ENCODE measurements around the gene HEXB.

Gene HEXB

DNA sequence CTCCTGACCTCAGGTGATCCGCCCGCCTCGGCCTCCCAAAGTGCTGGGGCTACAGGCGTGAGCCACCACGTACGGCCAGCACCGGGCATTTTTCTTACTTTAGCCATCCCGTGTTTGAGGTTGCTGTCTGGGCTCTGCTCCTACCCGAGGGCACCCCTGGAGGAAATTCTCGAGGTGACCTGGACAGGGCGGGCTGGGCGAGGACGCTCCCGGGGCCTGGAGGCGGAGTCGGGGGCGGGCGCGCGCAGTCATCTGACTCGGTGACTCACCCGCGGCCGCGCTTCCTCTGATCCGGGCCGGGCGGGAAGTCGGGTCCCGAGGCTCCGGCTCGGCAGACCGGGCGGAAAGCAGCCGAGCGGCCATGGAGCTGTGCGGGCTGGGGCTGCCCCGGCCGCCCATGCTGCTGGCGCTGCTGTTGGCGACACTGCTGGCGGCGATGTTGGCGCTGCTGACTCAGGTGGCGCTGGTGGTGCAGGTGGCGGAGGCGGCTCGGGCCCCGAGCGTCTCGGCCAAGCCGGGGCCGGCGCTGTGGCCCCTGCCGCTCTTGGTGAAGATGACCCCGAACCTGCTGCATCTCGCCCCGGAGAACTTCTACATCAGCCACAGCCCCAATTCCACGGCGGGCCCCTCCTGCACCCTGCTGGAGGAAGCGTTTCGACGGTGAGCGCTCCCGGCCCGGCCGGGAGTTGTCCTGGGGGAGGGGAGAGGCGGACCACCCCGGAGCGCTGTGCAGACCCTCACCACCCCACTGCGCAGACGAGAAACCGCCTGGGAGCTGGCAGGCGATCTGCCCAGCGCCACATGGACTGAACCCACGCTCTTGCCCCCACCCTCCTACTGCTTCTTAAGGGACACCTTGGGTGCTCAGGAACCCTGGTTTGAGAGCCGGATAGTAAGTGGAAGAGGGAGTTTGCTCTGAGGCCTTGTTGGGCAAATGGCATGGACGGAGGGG lies at the start of gene HEXB:
TSS of gene HEXB (plus strand) at position 334 of the 952 bp plus-strand sequence. CDS start at position 362, 28 bp downstream.
- Histone ChIP-seq H3K4me3 (ENCODE audit: low read length) (peak within 1 kb of the TSS; percentile 75), H3K9ac (ENCODE audit: low read length) (peak within 1 kb of the TSS; percentile 66), H3K27ac (ENCODE audit: low read depth, low read length) (peak within 1 kb of the TSS; percentile 86), H3K4me1 (ENCODE audit: control insufficient read depth, insufficient read depth, low read length) (no peaks in the 10 kb centered on the region), H3K27me3 (ENCODE audit: control insufficient read depth, insufficient read depth, low read length) (no peaks in the 10 kb centered on the region), H3K36me3 (ENCODE audit: control insufficient read depth, insufficient read depth, low read length) (no peaks in the 10 kb centered on the region)

DNA sequence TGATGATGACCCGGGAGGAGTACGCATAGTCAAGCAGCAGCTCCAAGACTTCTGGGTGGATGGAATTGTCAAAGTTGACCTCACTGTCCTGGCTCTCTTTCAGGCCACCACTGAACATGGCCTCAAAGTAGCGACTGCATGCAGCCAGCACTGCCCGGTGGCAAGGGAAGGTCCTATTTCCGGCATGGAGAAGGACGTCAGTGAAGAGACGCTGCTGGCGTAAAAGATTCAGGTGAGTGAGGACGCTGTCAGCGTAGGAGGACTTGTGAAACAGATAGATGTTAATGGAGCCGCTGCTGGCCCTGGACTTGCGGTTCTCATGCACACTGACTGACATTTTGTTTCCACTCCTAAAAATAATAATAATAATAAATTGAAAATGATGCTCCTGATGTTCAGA lies 48.9 kb upstream of the HEXB start:
- no peak overlapping the region for H3K9ac ChIP-seq (ENCODE audit: low read length)
- peaks cover 4% of the 10 kb centered on the region for H3K36me3 ChIP-seq (ENCODE audit: control insufficient read depth, insufficient read depth, low read length)
- H3K4me3 ChIP-seq (ENCODE audit: low read length), result no peak overlapping the region
- no peak overlapping the region for H3K27ac ChIP-seq (ENCODE audit: low read depth, low read length)
- no peaks in the 10 kb centered on the region for H3K27me3 ChIP-seq (ENCODE audit: control insufficient read depth, insufficient read depth, low read length)
- no peaks in the 10 kb centered on the region for H3K4me1 ChIP-seq (ENCODE audit: control insufficient read depth, insufficient read depth, low read length)

DNA sequence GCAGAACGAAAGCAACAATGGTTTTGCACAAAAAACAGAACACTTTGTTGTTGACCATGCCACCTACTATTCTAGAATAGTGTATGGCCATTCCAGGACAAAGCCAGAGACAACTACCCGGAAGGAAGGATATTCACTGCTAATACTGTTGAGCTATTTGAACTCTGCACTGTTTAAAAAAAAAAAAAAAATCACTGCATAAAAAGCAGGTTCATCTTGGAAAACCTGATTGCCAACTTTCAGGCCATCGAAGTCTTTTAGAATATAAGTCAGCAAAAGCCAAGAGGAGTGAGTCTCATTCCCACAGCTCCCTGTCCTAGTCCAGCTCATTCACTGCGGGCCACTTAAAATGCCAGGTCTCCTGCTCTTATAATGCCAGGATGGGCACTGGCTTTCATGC lies 48.5 kb upstream of the HEXB start:
- Histone ChIP-seq H3K4me1 (ENCODE audit: control insufficient read depth, insufficient read depth, low read length) (no peaks in the 10 kb centered on the region), H3K4me3 (ENCODE audit: low read length) (no peak overlapping the region), H3K27ac (ENCODE audit: low read depth, low read length) (no peak overlapping the region)

DNA sequence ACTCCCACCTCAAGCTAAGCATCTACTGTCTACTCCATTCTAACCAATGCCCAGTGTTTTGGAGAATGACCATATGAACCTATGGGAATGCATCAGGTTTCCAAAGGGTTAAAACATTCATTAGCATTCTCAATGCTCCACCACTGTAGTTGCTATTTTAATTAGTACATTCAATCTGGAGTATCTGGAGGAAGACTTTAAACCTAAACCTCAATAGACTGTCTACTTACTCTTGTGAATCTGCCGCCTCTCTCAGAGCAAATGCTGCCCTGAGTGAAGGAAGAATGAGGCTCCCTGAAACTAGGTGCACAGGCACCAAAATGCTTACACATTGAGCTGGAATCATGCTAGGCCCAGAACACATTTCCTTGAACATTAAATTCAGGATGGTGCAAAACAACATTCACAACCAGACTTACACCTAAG lies 46.5 kb upstream of the HEXB start:
- Histone ChIP-seq H3K4me3 (ENCODE audit: low read length) (peak overlapping the region; percentile 91), H3K27me3 (ENCODE audit: control insufficient read depth, insufficient read depth, low read length) (no peaks in the 10 kb centered on the region), H3K36me3 (ENCODE audit: control insufficient read depth, insufficient read depth, low read length) (peaks cover 4% of the 10 kb centered on the region), H3K9ac (ENCODE audit: low read length) (no peak overlapping the region), H3K27ac (ENCODE audit: low read depth, low read length) (no peak overlapping the region), H3K4me1 (ENCODE audit: control insufficient read depth, insufficient read depth, low read length) (no peaks in the 10 kb centered on the region)

More for the DNA sequence above, 48.5 kb upstream of the HEXB start:
- Histone ChIP-seq H3K27me3 (ENCODE audit: control insufficient read depth, insufficient read depth, low read length) (no peaks in the 10 kb centered on the region), H3K9ac (ENCODE audit: low read length) (no peak overlapping the region), H3K36me3 (ENCODE audit: control insufficient read depth, insufficient read depth, low read length) (peaks cover 4% of the 10 kb centered on the region)

DNA sequence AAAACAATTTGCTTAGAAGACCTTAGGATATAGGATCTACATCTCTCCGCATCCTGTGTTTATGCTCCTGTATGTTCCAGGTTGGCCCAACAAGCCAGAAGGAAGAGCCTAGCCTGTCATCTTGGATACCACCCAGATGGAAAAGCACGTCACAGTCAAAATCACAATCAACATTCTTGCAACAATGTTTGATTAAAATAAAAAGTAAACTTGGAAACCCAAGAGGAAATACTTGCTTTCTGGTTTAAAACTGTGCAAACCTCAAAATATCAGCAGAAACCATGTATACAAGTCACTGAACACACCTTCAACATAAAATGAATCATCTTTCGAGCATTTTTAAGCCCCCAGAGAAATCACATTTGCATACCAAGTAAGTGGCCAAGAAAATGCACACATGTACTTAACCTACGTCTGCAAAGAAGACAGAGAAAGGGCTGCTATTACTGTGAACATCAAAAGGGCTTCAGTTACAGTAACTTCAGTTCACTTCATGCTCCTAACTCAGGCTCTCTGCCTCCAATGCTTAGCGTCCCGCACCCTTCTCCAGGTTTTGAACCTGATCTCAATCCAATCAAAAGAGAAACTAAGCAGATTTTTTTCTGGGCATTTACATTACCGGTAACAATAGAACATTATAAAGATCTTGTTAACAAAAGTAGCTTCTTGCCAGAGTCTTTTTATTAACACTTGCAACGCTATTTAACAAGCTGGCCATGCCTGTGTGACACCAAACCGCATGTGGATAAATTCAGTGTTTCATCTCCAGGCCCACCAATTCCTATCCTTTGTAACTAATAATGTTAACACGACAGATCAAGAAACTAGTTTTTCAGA lies 45.8 kb upstream of the HEXB start:
- peak overlapping the region; percentile 69 for H3K9ac ChIP-seq (ENCODE audit: low read length)
- no peaks in the 10 kb centered on the region for H3K4me1 ChIP-seq (ENCODE audit: control insufficient read depth, insufficient read depth, low read length)
- H3K27ac ChIP-seq (ENCODE audit: low read depth, low read length), result no peak overlapping the region
- H3K27me3 ChIP-seq (ENCODE audit: control insufficient read depth, insufficient read depth, low read length), result no peaks in the 10 kb centered on the region
- peak overlapping the region; percentile 91 for H3K4me3 ChIP-seq (ENCODE audit: low read length)
- H3K36me3 ChIP-seq (ENCODE audit: control insufficient read depth, insufficient read depth, low read length), result peaks cover 4% of the 10 kb centered on the region

DNA sequence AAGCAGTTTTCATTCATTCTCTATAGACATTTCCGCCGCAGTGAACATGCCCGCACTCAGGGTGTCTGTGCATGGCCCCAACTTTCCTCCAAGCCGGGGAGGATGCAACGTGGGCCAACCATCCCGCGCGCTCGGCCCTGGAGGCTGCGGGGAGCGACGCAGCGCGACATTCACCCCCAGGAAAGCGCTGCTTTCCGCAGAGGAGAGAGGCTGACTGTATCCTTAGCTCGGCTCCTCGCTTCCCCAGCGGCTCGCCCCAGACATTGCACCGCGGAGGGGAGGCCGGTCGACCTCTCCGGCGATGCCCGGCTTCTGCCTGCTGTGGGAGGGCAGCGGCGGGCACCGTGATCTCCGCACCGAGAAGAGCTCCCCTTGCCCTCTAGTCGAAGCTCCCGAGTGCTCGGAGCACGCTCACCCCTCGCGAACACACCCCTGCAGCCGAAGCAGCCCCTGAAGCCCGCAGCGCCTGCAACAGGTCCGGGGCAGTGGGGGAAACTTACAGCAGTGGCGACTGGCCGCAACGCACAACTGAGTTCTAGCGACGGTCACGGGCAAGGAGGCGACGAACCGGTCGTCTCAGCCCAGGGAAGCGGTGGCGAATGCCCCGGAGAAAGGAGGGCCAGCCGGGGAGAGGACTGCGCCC lies 45.1 kb upstream of the HEXB start:
- Histone ChIP-seq H3K4me1 (ENCODE audit: control insufficient read depth, insufficient read depth, low read length) (no peaks in the 10 kb centered on the region), H3K4me3 (ENCODE audit: low read length) (peak overlapping the region; percentile 91), H3K27me3 (ENCODE audit: control insufficient read depth, insufficient read depth, low read length) (no peaks in the 10 kb centered on the region), H3K9ac (ENCODE audit: low read length) (peak overlapping the region; percentile 69), H3K36me3 (ENCODE audit: control insufficient read depth, insufficient read depth, low read length) (peaks cover 4% of the 10 kb centered on the region), H3K27ac (ENCODE audit: low read depth, low read length) (peak overlapping the region; percentile 62)

DNA sequence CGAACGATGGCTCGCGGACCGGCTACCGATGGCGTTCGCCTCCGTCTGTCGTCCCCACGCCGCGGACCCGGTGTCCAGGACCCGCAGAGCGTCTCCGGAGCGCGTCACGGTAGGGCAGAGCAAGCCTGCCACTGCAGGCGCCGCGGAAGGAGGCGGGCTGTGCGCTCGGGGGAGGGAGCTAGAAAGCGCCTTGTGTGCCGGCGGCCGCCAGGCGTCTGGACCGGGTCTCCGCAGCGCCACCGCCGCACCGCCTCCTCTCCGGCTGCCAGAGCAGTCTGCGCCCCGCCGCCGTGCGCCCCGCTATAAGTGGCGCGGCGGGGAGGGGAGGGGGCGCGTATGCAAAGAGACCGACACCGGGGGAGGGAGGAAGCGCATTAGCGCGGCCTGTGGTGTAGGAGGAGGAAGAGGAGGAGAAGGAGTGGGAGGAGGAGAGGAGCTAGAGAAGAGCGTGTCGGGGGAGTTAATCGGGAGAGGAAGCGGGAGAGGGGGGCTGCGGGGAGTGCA lies 44.5 kb upstream of the HEXB start, which contains the start of gene ENC1:
TSS of gene ENC1 (minus strand) at position 279 of the 504 bp plus-strand sequence. CDS start 4,243 bp downstream, outside the sequence.
- H3K9ac ChIP-seq (ENCODE audit: low read length), result peak within 1 kb of the TSS; percentile 69
- H3K27me3 ChIP-seq (ENCODE audit: control insufficient read depth, insufficient read depth, low read length), result no peaks in the 10 kb centered on the region
- peaks cover 4% of the 10 kb centered on the region for H3K36me3 ChIP-seq (ENCODE audit: control insufficient read depth, insufficient read depth, low read length)
- H3K27ac ChIP-seq (ENCODE audit: low read depth, low read length), result peak within 1 kb of the TSS; percentile 62
- no peaks in the 10 kb centered on the region for H3K4me1 ChIP-seq (ENCODE audit: control insufficient read depth, insufficient read depth, low read length)
- H3K4me3 ChIP-seq (ENCODE audit: low read length), result peak within 1 kb of the TSS; percentile 91

DNA sequence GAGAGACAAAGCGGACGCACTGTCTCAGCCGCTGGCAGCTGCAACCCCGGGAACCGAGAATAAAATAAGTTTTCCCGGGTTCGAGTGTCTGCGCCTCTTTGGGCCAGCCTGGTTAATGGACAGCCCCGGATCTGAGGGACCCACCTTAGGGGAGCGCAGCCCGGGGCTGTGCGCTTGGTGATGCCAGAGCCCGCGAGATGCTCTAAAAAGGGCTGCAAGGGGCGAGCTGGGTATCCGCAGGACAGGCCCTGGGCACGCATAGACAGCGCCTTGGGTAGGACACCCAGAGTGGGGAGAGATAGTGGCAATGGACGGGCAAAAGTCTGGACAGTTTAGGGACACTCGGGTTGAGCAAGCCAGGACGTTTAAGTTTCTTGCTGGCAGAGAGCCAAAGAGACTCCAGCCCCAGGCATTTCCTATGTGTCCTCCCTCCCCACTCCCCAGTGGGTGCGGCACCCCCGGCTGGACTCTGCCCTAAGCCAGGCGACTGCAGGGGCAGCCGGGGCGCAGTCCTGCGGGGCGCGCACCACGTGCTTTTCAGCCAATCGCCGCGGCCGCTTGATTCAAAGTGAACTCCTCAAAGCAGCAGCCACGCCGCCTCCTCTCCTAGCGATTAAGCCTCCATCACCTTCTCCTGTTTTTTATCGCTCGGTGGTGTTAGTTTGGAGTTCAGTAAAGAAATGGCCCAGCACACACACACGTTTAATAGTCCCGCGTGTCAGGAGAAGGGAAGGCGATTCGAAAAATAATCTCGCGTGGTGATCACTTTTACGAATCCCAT lies 43.9 kb upstream of the HEXB start:
- Histone ChIP-seq H3K36me3 (ENCODE audit: control insufficient read depth, insufficient read depth, low read length) (no peaks in the 10 kb centered on the region), H3K9ac (ENCODE audit: low read length) (peak overlapping the region; percentile 2), H3K4me1 (ENCODE audit: control insufficient read depth, insufficient read depth, low read length) (no peaks in the 10 kb centered on the region), H3K27ac (ENCODE audit: low read depth, low read length) (peak overlapping the region; percentile 47), H3K27me3 (ENCODE audit: control insufficient read depth, insufficient read depth, low read length) (no peaks in the 10 kb centered on the region), H3K4me3 (ENCODE audit: low read length) (peak overlapping the region; percentile 91)

DNA sequence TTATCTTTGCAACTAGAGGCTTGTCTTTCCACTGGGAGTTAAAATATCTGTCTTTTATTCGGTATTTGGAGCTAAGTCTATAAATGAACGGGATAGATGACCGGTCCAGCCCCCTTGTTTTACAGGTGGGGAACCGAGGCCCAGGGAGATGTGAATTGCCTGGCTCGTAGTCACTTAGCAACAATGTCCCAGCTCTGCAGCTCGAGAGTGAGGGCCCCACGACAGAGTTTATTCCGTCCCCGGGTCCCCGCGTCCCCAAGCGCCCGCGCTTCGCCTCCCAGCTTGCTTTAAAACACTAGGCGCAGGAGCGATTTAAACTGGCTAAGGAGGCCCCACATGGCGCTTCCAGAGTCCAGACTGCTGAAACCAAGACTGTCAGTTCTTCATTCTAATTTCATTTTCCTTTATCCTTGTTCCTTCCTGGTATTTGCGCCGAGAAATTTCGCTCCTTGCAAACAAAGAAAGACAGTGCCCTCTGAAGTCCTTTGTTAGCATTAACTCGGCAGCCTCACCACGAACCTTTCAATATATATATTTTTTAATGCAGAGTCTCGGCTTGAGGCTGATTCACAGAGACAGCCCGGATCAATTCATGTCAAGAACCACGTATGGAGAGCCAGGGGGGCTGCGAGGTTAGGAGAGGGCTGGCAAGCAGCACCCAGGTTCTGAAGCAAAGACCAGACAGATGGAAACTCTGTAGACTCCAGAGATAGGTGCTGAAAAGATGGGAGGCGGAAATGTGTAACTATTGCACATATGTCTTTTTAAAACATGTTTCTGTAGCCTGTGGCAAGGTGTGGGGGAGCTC lies 43.1 kb upstream of the HEXB start:
- Histone ChIP-seq H3K4me3 (ENCODE audit: low read length) (peak overlapping the region; percentile 91), H3K9ac (ENCODE audit: low read length) (no peak overlapping the region), H3K27ac (ENCODE audit: low read depth, low read length) (no peak overlapping the region), H3K36me3 (ENCODE audit: control insufficient read depth, insufficient read depth, low read length) (no peaks in the 10 kb centered on the region), H3K27me3 (ENCODE audit: control insufficient read depth, insufficient read depth, low read length) (no peaks in the 10 kb centered on the region), H3K4me1 (ENCODE audit: control insufficient read depth, insufficient read depth, low read length) (no peaks in the 10 kb centered on the region)

DNA sequence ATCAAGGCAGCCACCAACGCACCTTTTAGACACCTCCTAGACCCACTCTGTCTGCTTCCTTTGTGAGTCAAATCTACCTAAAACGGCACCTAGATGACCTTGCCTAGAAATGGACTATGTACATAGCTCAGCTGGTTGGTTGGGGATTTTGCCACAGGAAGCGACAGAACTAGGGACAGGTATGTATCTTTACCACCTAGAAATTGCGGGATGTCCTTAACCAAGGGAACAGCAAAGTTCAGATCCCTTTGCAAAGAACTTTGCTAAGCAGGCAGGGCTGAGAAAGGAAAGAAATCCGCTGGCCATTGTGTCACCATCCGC lies 42.5 kb upstream of the HEXB start:
- Histone ChIP-seq H3K4me3 (ENCODE audit: low read length) (no peak overlapping the region), H3K27me3 (ENCODE audit: control insufficient read depth, insufficient read depth, low read length) (no peaks in the 10 kb centered on the region), H3K27ac (ENCODE audit: low read depth, low read length) (no peak overlapping the region), H3K36me3 (ENCODE audit: control insufficient read depth, insufficient read depth, low read length) (no peaks in the 10 kb centered on the region), H3K9ac (ENCODE audit: low read length) (no peak overlapping the region), H3K4me1 (ENCODE audit: control insufficient read depth, insufficient read depth, low read length) (no peaks in the 10 kb centered on the region)

DNA sequence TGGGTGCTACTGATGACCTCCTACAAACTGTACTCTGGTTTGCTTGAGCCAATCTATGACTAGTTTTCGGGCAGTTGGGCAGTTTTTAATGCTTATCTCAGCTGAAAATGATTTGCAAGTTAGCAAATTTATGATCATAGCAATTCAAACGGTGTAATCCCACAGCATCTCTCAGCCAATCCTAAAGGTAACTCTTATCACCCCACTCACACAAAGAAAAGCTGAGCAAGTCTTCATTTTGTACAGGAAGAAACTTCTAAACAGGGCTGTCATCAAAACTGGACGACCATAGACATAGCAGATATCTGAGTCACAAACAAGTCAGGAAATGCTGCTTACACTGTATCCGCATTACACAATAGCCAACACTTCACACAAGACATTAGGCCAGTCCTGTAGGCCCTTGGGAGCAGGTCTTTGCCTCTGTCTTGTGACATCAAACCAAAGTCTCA lies 41.9 kb upstream of the HEXB start:
- Histone ChIP-seq H3K27me3 (ENCODE audit: control insufficient read depth, insufficient read depth, low read length) (no peaks in the 10 kb centered on the region), H3K4me1 (ENCODE audit: control insufficient read depth, insufficient read depth, low read length) (no peaks in the 10 kb centered on the region), H3K27ac (ENCODE audit: low read depth, low read length) (no peak overlapping the region), H3K4me3 (ENCODE audit: low read length) (no peak overlapping the region), H3K36me3 (ENCODE audit: control insufficient read depth, insufficient read depth, low read length) (no peaks in the 10 kb centered on the region), H3K9ac (ENCODE audit: low read length) (no peak overlapping the region)

All from rectal smooth muscle tissue (tissue), 1 donor.